DLD1 (cell line): ENCODE measurements around the gene COL27A1.

ENCODE experiments used
- in situ Hi-C: cut with HindIII; loops from 2 replicates; pipeline ENCODE4 v1.10.0; 2017; ENCODE audit warnings: low sequenced_read_pairs

Gene COL27A1

DNA sequence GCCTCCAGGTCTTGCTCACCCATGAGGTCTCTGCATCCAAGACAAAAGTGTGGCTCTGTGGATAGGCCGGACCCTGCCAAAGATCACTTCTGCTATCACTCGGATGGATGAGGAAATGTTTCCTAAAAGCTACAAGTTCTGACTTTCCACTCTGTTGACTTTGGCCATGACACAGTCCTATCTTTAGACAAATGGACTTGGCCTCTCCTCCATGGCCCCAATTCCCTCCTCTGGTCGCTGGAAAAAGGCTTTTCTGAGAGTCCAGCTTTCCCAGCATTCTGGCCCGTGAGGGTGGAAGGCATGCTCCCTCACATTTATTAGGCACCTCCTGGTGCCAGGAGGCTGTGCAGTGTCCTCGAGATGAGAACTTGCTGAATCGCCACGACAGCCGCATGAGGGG, 83.1 kb downstream of the COL27A1 start:
- in situ Hi-C loops, result no loop called here

DNA sequence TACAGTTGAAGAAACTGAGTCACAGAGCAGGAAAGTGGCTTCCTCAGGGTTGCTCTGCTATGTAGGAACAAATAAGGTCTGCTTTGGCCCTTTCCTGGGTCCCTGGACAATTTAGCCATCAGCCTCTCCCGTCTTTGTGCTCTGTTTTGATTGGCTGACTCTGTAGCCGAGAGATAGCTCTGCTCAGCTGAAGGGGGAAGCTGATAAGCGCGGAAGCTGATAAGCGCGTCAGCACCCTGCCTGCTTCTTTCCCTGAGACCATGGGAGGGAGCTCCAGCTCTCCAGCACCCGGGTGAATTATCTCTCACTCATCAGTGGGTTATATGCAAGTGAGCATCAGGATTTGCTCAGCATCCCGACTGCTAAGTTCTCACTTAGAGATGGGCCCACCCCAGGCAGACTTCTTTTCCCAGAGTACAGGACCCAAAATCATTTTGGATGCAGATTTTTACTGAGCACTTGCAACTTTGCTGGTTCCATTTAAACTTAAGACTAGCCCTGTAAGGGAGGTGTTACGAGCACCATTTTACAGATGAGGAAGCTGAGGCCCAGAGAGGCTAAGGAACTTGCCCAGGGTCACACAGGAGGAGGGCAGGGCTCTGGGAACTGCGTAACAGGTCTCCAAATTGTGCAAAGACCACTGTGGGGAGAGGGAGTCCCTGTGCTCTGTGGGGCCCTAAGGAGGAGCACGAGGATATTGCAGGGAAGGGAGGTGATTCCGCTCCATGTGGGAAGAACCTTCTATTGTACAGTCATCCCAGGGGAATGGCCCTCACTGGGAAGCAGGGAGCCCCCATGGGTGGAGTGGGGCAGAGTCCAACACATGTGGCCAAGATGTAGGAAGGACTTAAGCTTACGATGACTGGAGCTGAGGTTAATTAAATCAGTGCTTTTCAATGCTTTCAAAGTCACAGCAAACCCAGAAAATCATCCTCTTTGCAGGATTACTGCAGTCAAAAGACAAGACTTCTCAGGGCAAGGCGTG, 83.8 kb downstream of the COL27A1 start:
- in situ Hi-C loops, result no loop called here

DNA sequence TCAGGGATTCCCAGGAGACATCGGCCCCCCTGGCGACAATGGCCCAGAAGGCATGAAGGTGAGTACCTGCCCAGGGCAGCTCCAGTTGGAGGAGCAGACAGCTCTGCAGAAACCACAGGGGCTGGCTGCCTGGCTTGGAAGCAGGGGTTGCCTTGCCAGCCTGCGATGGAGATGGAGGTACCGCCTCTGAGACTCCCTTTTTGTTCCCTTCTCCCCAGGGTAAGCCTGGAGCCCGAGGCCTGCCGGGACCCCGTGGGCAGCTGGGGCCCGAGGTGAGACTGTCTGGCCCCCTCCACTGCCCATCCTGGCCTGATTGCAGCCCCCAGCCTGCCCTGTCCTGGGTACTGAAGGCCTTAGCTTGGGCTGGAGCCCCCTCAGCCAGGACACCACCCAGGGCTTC, 84.9 kb downstream of the COL27A1 start:
- in situ Hi-C loops, result no loop called here

DNA sequence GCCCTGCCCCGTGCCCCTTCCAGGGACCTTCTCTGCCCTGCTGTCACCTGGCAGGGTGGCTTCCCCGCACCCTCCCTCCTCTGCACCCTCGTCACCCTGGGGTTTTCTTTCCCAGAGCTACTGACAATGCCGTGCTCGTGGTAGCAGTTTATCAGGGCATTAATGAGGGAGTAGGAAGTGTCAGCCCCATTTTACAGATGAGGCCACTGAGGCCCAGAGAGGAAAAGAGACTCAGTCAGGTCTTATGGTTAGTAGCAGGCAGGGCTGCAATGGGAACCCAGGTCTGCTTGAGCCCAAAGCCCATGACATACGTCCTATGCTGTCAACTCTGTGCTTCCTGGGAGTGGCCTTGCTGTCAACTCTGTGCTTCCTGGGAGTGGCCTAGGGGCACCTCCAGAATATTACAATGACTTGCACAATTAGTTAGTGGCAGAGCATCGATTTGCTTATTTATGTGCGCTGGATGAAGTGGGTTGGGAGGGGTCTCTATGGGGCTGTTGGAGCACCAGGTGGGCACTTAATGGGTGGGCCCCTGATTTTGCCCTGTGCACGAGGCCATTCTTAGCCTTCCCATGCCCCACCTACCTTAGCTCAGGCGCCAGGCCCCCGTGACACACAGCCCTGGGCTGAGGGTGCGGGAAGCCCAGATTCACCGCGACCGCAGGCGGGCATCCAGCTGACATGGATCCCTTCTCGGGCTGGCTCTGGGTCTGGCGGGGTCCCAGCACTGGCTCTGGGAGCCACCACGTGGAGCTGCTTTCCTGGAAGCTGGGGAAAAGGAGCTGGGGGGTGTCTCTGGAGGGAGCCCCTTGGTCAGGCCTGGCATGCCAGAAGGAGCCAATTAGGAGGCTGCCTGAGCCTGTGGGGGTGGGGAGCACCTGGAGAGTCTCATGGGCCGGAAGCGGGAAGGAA, 85.6 kb downstream of the COL27A1 start:
- in situ Hi-C loops, result no loop called here

DNA sequence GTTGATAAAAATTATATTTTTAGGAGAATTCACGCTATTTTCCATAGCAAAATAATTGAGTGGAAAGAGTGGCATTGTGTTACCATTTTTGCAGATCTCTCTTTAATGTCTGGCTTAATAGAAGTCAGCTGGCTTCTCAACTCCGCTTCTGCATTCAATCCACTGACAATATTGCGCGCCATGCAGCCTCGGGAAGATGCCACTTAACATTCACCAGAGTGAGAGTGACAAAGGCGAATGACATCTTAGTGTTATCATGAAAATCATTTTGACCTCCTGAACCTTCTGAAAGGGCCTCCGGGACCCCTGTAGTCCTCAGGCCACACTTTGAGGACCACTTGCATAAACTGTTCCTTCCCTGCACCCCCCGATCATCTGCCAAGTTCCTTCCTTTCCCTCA, 87.5 kb downstream of the COL27A1 start:
- in situ Hi-C loops, result no loop called here

DNA sequence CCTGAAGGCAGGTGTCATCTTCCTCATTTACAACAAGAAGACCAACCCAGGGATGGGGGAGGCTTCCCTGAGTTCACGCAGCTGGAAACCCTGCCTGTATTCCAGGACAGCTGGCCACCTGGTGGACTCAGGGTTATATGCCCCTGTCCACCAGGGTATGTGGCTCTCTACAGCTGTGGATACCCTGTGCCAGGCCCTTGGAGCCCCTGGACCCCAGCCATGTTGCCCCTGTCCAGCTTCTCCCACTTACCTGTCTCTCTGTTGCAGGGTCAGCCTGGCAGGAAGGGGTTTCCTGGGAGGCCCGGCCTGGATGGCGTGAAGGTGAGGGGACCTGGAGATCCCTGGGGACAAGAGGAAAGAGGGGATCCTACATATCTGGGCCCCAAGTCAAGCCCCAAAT, 87.9 kb downstream of the COL27A1 start:
- in situ Hi-C loops, result no loop called here

DNA sequence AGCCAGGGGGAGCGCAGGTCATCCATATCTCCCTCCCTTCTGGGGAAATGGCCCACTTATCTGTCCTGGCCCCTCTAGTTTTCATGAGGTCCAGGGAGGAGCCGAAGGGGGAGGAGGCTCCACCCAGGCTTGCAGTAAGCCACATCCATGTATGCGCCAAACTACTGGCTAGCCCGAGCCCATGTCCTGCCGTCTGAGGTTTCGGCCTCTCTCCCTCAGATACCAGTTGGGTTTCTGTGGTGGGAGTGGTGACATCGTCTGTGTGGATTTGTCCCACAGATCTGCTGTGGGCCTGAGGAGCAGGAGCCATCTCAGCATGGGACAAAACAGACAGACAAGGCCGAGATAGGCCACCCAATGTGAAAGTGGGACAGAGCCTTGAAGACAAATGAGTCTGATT, 89.2 kb downstream of the COL27A1 start:
- in situ Hi-C loops, result no loop called here

DNA sequence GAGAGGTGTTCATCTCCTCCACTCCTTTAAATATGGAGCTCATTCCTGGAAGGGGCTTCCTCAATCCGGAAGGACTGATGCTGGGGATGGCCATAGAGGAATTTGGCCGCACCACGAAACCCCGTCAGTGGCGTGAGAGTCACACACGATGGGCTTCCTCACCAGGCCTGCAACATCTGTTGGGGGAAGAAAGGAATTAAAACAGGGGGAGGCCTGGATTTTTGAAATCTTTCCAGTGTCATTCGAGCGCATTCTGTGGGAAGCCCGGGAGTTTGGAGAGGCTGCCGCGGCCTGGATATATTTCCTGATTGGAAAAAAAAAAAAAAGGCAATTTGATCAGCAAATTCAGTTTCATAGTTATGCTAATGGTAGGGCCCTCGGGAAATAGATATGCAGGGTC, 91.2 kb downstream of the COL27A1 start:
- in situ Hi-C loops, result no loop called here

DNA sequence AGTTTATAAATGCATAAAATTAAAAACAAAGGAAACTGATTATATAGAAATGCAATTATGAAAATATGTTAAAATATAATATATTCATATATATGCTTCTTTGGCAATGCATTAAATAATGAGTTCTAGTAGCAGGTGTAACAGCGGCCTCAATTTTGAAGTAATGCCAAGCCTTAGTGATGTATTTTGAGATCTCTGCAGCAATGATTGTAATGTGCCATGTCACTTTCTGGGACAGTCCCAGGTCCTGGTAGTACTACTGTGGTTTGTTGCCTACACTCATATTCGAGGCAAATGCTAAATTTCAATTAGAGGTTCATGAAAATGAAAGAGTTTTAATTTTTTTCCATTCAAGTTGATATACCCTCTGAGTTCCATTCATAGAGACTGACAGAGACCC, 91.7 kb downstream of the COL27A1 start:
- in situ Hi-C loops, result no loop called here

DNA sequence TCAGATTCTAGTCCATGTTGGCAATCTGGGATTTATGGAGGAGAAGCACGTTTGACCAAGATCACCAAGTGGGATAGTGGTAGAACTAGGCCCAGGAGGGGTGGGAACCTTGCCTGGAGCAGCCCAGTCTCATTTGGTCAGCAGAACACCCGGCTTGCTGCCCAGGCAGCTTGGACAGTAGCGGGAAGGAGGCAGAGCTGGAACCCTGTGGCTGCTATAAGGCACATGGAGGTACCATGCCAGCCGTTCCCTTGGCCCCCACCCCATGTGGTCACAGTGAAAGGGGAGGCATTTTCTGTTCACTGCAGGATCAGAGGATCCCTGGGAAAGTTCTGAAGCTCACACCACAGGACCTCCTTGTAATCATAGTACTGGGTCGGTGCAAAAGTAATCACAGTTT, 92.2 kb downstream of the COL27A1 start:
- in situ Hi-C loops, result no loop called here

DNA sequence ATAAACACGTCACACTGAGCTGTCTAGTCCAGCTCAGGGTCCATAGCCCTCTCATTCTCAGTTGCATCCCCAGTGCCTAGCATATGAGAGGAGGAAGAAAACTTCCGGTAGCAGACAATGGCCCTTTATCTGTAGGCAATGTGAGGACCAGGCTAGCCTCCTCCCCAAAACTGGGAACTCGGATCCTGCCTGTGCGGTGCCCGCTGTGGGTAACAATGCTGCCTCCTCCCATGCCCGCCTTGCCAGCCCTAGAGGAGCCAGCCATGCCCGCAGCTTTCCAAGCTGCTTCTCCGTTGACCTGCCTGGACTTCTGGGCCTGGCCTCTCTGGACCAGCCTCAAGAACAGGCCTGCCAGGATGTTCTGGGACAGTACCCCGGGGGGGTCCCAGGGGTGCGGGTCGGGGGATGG, 93.0 kb downstream of the COL27A1 start:
- in situ Hi-C loops, result no loop called here

DNA sequence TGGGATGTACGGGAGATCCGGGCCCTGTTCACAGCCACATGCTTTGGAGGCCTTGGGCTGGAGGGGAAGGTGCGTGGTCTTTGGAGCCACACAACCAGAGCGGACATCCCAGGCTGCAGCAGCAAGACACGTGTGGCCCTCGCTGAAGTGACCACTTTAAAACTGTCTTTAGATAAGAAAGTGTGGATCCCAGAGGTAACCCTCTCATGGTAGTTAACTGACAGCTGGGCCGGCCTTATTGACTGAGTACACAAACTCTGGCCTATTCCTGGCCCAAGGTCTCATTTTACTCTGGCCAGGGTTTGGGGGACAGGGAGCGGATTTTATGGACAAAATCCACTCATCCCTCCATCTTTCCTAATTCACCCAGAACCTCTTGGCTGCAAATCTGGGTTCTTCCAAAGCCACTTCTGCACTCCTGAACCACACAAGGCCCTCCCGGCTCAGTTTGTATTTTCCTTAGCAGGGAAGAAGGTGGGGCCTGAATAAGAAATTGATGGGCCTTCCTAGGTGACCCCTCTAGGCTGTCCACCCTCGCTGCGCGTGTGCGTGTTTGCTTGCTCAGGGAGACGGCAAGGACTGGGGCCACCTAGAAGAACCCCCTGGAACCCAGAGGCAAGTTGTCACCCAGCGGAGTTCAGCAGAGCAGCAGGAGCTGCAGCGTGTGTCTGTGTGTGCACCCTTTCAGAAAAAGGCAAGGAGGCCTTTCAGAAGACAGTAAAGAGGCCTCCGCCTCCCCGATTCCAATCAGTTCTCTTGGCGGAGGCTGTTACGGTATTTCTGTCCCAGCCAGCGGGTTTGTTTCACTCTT, 94.3 kb downstream of the COL27A1 start:
- in situ Hi-C loops, result loop anchor here (10.0 kb wide), 1 partner anchor 55 kb away; no protein-coding TSS in a partner anchor

DNA sequence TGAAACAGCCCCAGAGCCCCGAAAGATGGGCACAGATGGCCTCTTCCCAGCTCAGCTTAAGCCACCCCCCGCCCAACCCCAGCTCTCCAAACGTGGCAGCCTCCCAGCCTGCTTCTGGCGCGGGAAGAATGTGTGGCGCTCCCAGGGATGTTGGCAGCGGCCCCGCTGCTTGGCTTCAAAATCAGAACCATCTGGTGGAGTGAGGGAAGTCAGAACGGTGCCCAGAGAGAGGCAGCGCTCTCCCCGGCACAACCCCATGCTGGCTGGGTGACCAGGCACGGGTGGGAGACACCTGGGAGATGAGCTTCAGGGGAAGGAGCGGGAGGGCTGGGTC, 94.9 kb downstream of the COL27A1 start:
- in situ Hi-C loops, result loop anchor here (10.0 kb wide), 1 partner anchor 55 kb away; no protein-coding TSS in a partner anchor

DNA sequence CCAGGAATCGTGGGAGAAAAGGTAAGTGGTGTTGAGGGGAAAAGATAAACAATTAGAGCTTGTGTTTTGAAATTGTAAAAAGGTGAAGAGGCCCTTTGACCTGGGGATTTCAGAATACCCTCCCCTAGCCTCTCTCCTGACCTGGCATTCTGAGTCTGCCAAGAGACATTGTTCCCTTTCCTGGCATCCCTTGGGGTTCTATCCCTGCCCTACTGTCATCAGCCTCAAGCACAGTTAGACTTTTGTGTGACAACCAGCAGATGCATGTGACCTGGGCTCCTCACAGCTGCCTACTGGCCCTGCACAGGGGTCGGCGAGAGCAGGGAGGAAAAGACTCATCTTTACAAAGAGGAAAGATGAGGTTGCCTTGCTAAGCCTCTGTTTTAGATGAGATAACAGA, 95.3 kb downstream of the COL27A1 start:
- in situ Hi-C loops, result loop anchor here (10.0 kb wide), 1 partner anchor 56 kb away; no protein-coding TSS in a partner anchor

DNA sequence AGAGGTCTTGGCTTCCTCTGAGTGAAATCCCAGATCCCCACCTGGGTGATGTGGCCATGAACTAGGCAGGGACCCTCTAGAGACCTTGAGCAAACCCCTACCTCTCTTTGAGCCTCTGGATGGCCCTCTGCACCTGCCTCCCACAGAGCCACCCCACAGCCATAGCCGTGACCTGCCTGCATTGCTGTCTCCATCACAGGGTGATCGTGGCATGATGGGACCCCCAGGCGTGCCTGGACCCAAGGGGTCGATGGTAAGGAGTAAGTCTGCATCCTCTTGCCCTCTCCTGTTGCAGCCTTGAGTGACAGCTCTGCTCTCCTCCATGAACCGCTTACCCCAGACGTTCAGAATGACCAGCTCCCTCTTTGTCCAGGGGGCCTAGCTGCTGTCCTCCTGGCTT, 97.1 kb downstream of the COL27A1 start:
- in situ Hi-C loops, result loop anchor here (10.0 kb wide), 1 partner anchor 58 kb away; no protein-coding TSS in a partner anchor

DNA sequence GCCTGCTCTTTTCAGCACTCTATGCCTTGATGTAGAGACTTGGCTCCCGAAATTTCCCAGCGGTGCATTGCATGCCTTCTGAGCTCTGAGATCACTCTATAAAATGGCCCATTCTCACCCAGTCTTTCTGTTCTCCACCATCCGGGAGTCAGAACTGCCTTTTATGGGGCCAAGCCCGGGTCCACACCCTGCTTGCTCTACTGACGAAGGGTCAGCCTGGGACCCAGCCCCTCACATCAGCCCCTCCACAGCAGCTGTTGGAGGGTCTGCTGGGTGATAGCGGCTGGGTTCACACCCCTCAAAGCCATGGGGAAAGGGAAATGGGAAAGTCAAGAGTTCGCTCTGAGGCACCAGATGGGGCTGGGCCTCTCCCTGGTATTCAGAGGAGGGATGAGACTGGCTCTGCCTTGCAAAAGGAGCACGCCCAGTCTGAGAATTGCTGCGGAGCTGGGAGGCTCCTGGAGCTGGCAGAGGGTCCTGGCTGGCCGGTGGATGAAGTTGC, 101.5 kb downstream of the COL27A1 start:
- in situ Hi-C loops, result loop anchor here (10.0 kb wide), 1 partner anchor 62 kb away; no protein-coding TSS in a partner anchor

DNA sequence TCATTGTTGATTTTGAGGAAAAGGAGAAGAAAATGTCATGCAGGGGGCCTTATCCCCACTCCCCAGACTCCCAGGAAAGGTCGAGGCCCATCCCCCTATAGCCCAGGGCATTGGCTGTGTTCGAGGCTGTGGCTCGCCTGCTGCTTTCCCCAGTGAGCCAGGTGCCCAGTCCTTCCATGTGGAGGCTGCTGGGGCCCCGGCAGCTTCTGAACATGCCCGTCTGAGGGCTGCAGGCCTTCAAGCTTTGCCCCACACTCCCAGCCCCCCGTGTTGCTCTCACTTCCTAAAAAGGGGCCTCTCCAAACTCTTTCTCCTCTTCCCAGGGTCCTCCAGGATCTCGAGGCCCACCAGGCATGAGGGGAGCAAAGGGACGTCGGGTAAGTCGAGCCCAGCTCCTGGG, 102.9 kb downstream of the COL27A1 start:
- in situ Hi-C loops, result loop anchor here (10.0 kb wide), 1 partner anchor 63 kb away; no protein-coding TSS in a partner anchor

DNA sequence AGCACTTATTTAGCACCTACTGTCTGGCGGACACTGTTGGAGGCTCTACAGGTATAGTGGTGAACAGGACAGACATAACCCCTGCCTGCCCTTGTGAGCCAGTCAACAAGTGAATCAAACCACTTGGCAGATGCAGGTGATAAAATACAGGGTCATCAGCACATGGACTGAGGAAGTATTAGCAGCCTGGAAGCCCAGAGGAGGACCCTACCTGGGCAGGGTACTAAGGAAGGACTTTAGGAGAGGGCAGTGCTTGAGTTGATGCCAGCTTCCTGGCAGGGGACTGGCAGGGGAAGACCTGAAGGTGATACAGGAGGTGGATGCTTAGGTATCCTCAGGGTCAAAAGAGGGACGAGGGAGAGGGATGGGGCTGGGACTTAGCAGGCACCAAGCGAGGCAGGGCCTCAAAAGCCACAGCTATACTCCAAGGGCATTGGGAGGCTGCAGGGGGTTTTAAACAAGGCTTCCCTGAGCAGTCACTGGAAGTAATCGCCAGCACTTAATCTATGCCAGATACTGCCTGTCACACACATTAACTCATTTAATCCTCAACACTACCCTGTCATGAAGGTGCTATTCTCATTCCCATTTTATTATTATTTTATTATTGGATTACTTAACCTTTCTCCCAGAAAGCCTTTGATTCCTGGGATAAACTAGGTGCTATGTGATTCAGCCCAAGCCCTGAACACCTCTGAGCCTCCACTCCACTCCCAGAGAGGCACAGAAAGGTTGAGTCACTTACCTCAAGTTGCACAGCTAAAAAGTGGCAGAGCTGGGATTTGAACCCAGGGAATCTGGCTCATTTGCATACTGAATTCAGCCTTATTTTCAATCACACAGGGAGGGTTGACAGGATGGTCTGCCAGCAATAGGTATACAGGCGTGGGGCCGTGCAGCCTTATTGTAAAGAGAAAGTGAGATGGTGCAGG, 103.8 kb downstream of the COL27A1 start:
- in situ Hi-C loops, result loop anchor here (10.0 kb wide), 1 partner anchor 64 kb away; no protein-coding TSS in a partner anchor
